ENCODE measurements around the gene MEN1. TPM values are rescaled to one million over a fixed set of nuclear protein-coding genes. Genes with fewer than 3 reads are reported as not detected.

Gene MEN1
- total and polyA plus RNA-seq, 8 donors = 26.9 to 46.5 (median 37.0) TPM

GRCh38 chr11:64845129-64845775 is 34.9 kb upstream of the MEN1 start:
- peak overlapping the region; percentile 65 to 66 for H3K27ac ChIP-seq
- TF ChIP-seq CTCF (IDR thresholded peaks at IDR 0.05) = no peak
- no peak for ATAC-seq

GRCh38 chr11:64844330-64845128 is 34.2 kb upstream of the MEN1 start, which contains the start of gene CDC42BPG:
Gene CDC42BPG (minus strand): TSS chr11:64844653. CDS start chr11:64844569, 84 bp downstream.
- H3K9me3 ChIP-seq = no peaks in the 10 kb centered on the region
- peak; percentile 60 to 72 for TF ChIP-seq CTCF (IDR thresholded peaks at IDR 0.05)
- H3K4me1 ChIP-seq = peaks cover 13 to 53% of the 10 kb centered on the region in 2 donors
- no peaks in the 10 kb centered on the region for H3K27me3 ChIP-seq
- peak; percentile 65 to 95 (median 76) for DNase-seq
- H3K36me3 ChIP-seq = peaks cover 0 to under 1% of the 10 kb centered on the region in 2 donors
- intact Hi-C loops (cut with DNase I) = loop anchor here (5.0 to 10.0 kb wide), 3 partner anchors 48 to 180 kb away; partner anchors contain the start of gene SNX15 (in 1 of the 2)
- peak; percentile 72 for ATAC-seq
- peak within 1 kb of the TSS; percentile 65 to 66 for H3K27ac ChIP-seq
- peak within 1 kb of the TSS; percentile 38 to 54 for H3K4me3 ChIP-seq

More at GRCh38 chr11:64845129-64845775, 34.9 kb upstream of the MEN1 start:
- Histone ChIP-seq H3K4me1 (peaks cover 18 to 60% of the 10 kb centered on the region in 2 donors), H3K4me3 (peak overlapping the region; percentile 38 to 54), H3K36me3 (no peaks in the 10 kb centered on the region), H3K9me3 (no peaks in the 10 kb centered on the region), H3K27me3 (no peaks in the 10 kb centered on the region)
- peak in 2 of 4 donors; percentile 73 to 84 for DNase-seq
- intact Hi-C loops (cut with DNase I) = loop anchor here (5.0 to 10.0 kb wide), 3 partner anchors 47 to 180 kb away; partner anchors contain the start of gene SNX15 (in 1 of the 2)

- intact Hi-C loops (cut with DNase I) = loop anchor here (10.0 kb wide), 2 partner anchors 51 to 181 kb away; partner anchors contain the start of gene SNX15 (in 1 of the 2)
- ATAC-seq (peak; percentile 0), DNase-seq (no peak)
- H3K27me3 ChIP-seq = no peaks in the 10 kb centered on the region
- peaks cover 0 to 8% of the 10 kb centered on the region in 2 donors for H3K36me3 ChIP-seq
- peak overlapping the region; percentile 65 to 66 for H3K27ac ChIP-seq
- peak overlapping the region; percentile 38 to 54 for H3K4me3 ChIP-seq
- peaks cover 13 to 45% of the 10 kb centered on the region in 2 donors for H3K4me1 ChIP-seq
- H3K9me3 ChIP-seq = no peaks in the 10 kb centered on the region
- TF ChIP-seq CTCF (IDR thresholded peaks at IDR 0.05) = no peak
Measured at GRCh38 chr11:64843686-64844329, 33.5 kb upstream of the MEN1 start.

GRCh38 chr11:64842851-64843685 is 32.7 kb upstream of the MEN1 start:
- Histone ChIP-seq H3K4me1 (peaks cover 7 to 38% of the 10 kb centered on the region in 2 donors), H3K9me3 (no peaks in the 10 kb centered on the region), H3K27ac (peak overlapping the region; percentile 39 to 53), H3K36me3 (peaks cover 0 to 16% of the 10 kb centered on the region in 2 donors), H3K4me3 (peak overlapping the region; percentile 38 to 54), H3K27me3 (no peaks in the 10 kb centered on the region)
- TF ChIP-seq CTCF (IDR thresholded peaks at IDR 0.05) = no peak
- DNase-seq (peak in 1 of 4 donors; percentile 63), ATAC-seq (peak; percentile 51)
- intact Hi-C loops (cut with DNase I) = loop anchor here (10.0 kb wide), 2 partner anchors 52 to 182 kb away; partner anchors contain the start of gene SNX15 (in 1 of the 2)
